ENCODE results near the gene MANEA. TPM values are rescaled to one million over a fixed set of nuclear protein-coding genes. Genes with fewer than 3 reads are reported as not detected.

The MANEA gene
- total RNA-seq, 1 donor from 2014 or later, result 5.4 TPM

- no peaks in the 10 kb centered on the region for H3K27me3 ChIP-seq (ENCODE audit: low read depth)
- H3K4me3 ChIP-seq, result no peak overlapping the region
- H3K4me1 ChIP-seq, result no peaks in the 10 kb centered on the region
- intact Hi-C loops (cut with micrococcal nuclease), result no loop called here
- TF ChIP-seq CTCF (IDR thresholded peaks at IDR 0.05; ENCODE audit: borderline replicate concordance), result no peak
- H3K9me3 ChIP-seq (replicated peaks), result peaks cover 27% of the 10 kb centered on the region
- H3K36me3 ChIP-seq, result no peaks in the 10 kb centered on the region
- no peak overlapping the region for H3K27ac ChIP-seq (replicated peaks)
- DNase-seq, result no peak
Observed at GRCh38 chr6:95587989-95588388, 10.7 kb downstream of the MANEA start.

GRCh38 chr6:95589067-95589466 is 11.7 kb downstream of the MANEA start:
- TF ChIP-seq CTCF (IDR thresholded peaks at IDR 0.05; ENCODE audit: borderline replicate concordance), result no peak
- no peak overlapping the region for H3K4me3 ChIP-seq
- peaks cover 19% of the 10 kb centered on the region for H3K9me3 ChIP-seq (replicated peaks)
- intact Hi-C loops (cut with micrococcal nuclease), result no loop called here
- no peaks in the 10 kb centered on the region for H3K4me1 ChIP-seq
- H3K27ac ChIP-seq (replicated peaks), result no peak overlapping the region
- no peaks in the 10 kb centered on the region for H3K36me3 ChIP-seq
- DNase-seq, result no peak
- H3K27me3 ChIP-seq (ENCODE audit: low read depth), result no peaks in the 10 kb centered on the region

- no peaks in the 10 kb centered on the region for H3K4me1 ChIP-seq
Observed at GRCh38 chr6:95589826-95590570, 12.7 kb downstream of the MANEA start.

GRCh38 chr6:95593025-95593424 is 15.7 kb downstream of the MANEA start:
- Histone ChIP-seq H3K4me1 (no peaks in the 10 kb centered on the region), H3K27me3 (ENCODE audit: low read depth) (no peaks in the 10 kb centered on the region), H3K4me3 (no peak overlapping the region), H3K27ac (replicated peaks) (no peak overlapping the region), H3K9me3 (replicated peaks) (peaks cover 4% of the 10 kb centered on the region), H3K36me3 (no peaks in the 10 kb centered on the region)
- intact Hi-C loops (cut with micrococcal nuclease), result no loop called here
- TF ChIP-seq CTCF (IDR thresholded peaks at IDR 0.05; ENCODE audit: borderline replicate concordance), result no peak
- no peak for DNase-seq

More at GRCh38 chr6:95589826-95590570, 12.7 kb downstream of the MANEA start:
- Histone ChIP-seq H3K27me3 (ENCODE audit: low read depth) (no peaks in the 10 kb centered on the region), H3K9me3 (replicated peaks) (peaks cover 10% of the 10 kb centered on the region), H3K27ac (replicated peaks) (no peak overlapping the region), H3K4me3 (no peak overlapping the region), H3K36me3 (no peaks in the 10 kb centered on the region)
- DNase-seq, result no peak
- intact Hi-C loops (cut with micrococcal nuclease), result no loop called here
- TF ChIP-seq CTCF (IDR thresholded peaks at IDR 0.05; ENCODE audit: borderline replicate concordance), result no peak

- no peak overlapping the region for H3K4me3 ChIP-seq
- no peak overlapping the region for H3K27ac ChIP-seq (replicated peaks)
- peaks cover 4% of the 10 kb centered on the region for H3K9me3 ChIP-seq (replicated peaks)
- H3K4me1 ChIP-seq, result no peaks in the 10 kb centered on the region
- no peak for DNase-seq
- peaks cover 6% of the 10 kb centered on the region for H3K36me3 ChIP-seq
- H3K27me3 ChIP-seq (ENCODE audit: low read depth), result no peaks in the 10 kb centered on the region
- TF ChIP-seq CTCF (IDR thresholded peaks at IDR 0.05; ENCODE audit: borderline replicate concordance), result no peak
- intact Hi-C loops (cut with micrococcal nuclease), result no loop called here
Observed at GRCh38 chr6:95596021-95596420, 18.7 kb downstream of the MANEA start.

Data from left ventricle myocardium inferior (tissue), 1 donor.